Peyer's patch (tissue), 4 donors: ENCODE measurements around the gene TMEM232. TPM values are rescaled to one million over a fixed set of nuclear protein-coding genes. Genes with fewer than 3 reads are reported as not detected.

Experiments used
- DNase-seq, 3 donors: peaks; one replicate each; pipeline ENCODE4 v3.0.0-alpha.2; 2017 to 2019
- H3K27ac ChIP-seq, 4 donors: fragments of 200-600 bp; sonication (generic); one replicate each; pipeline ENCODE4 v1.5.1; 2016 to 2019
- H3K27me3 ChIP-seq, 2 donors: fragments of 200-600 bp; sonication (generic); one replicate each; pipeline ENCODE4 v1.5.1; 2019
- H3K36me3 ChIP-seq, 3 donors: fragments of 200-600 bp; sonication (generic); one replicate each; pipeline ENCODE4 v1.5.1; 2016 to 2019
- H3K4me1 ChIP-seq, 4 donors: fragments of 200-600 bp; sonication (generic); one replicate each; pipeline ENCODE4 v1.5.1; 2016 to 2019
- H3K4me3 ChIP-seq, 4 donors: fragments of 200-600 bp; sonication (generic); 1 replicate in 3 of 4; 2 replicates in 1 of 4; pipeline ENCODE4 v1.5.1; 2016 to 2019; ENCODE audit warnings: mild to moderate bottlenecking in 1 of 4
- H3K9me3 ChIP-seq, 4 donors: fragments of 200-600 bp; sonication (generic); one replicate each; pipeline ENCODE4 v1.5.1; 2016 to 2019; ENCODE audit warnings: mild to moderate bottlenecking in 1 of 4
- POLR2A ChIP-seq, 2 donors: fragments of 450-650 bp; IDR thresholded peaks; one replicate each; pipeline ENCODE4 v1.5.1; 2017; ENCODE audit warnings: antibody characterized with exemption in 2 of 2, mild to moderate bottlenecking in 2 of 2, moderate library complexity in 2 of 2
- total RNA-seq, 4 donors: library from RNA; depleted of rRNA; stranded (reverse); fragments of >200 nt; gene quantifications; one replicate each; pipeline ENCODE4 v1.1.0, GENCODE V29; 2016
- TF ChIP-seq, protein P1 (sequence below), 6 experiments: fragments of 450-650 bp in 4 of 6; fragments of 200-600 bp in 2 of 6; sonication (generic) in 1 of 6; IDR thresholded peaks; one replicate each; pipeline ENCODE4 v1.5.1; 2017 to 2019; ENCODE audit warnings: antibody characterized with exemption in 6 of 6, mild to moderate bottlenecking in 3 of 6, moderate library complexity in 1 of 6

The TMEM232 gene
- total RNA-seq, 4 donors from 2014 or later, result 1.1 to 5.5 (median 3.3) TPM

DNA sequence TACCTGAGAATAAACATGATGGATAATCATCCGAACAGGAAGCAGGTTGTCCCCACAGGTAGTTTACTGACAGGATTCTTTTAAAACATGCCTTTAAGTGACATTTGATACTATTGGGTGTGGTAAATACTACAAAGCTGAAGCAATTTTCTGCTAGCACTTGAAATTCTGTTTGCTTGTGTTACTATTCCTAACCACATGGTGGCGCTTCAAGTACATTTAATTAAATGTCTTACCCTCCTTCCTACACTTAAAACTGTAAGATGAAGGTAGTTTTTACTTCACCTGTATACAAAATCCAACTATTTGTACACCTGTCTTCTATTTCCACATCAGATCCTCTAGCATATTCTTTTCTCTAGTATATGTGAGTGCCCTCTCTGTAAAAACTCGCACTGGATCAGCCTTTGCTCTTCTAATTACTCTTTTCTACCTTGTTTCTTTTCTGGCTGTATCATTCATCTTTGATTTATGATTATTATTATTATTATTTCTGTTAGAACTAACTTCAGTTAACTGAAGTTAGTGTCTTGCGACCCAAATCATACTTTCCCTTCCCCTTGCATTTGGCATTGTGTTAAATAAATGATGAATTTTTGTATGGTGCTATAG is 30.8 kb upstream of the TMEM232 start:
- H3K4me3 ChIP-seq, result no peak overlapping the region
- peaks cover 0 to 56% (median 3%) of the 10 kb centered on the region in 3 donors for H3K36me3 ChIP-seq
- no peak for TF ChIP-seq POLR2A (IDR thresholded peaks at IDR 0.05)
- TF ChIP-seq, protein P1, sequence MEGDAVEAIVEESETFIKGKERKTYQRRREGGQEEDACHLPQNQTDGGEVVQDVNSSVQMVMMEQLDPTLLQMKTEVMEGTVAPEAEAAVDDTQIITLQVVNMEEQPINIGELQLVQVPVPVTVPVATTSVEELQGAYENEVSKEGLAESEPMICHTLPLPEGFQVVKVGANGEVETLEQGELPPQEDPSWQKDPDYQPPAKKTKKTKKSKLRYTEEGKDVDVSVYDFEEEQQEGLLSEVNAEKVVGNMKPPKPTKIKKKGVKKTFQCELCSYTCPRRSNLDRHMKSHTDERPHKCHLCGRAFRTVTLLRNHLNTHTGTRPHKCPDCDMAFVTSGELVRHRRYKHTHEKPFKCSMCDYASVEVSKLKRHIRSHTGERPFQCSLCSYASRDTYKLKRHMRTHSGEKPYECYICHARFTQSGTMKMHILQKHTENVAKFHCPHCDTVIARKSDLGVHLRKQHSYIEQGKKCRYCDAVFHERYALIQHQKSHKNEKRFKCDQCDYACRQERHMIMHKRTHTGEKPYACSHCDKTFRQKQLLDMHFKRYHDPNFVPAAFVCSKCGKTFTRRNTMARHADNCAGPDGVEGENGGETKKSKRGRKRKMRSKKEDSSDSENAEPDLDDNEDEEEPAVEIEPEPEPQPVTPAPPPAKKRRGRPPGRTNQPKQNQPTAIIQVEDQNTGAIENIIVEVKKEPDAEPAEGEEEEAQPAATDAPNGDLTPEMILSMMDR (IDR thresholded peaks at IDR 0.05), result peak; percentile 23 to 74 (median 69)
- no peak for DNase-seq
- no peaks in the 10 kb centered on the region for H3K9me3 ChIP-seq
- no peaks in the 10 kb centered on the region for H3K27me3 ChIP-seq
- no peak overlapping the region for H3K27ac ChIP-seq
- no peaks in the 10 kb centered on the region for H3K4me1 ChIP-seq

GRCh38 chr5:110754181-110754580 is 27.7 kb upstream of the TMEM232 start:
- no peaks in the 10 kb centered on the region for H3K4me1 ChIP-seq
- H3K4me3 ChIP-seq, result no peak overlapping the region
- TF ChIP-seq POLR2A (IDR thresholded peaks at IDR 0.05), result no peak
- TF ChIP-seq, protein P1 (IDR thresholded peaks at IDR 0.05), result no peak
- H3K27ac ChIP-seq, result no peak overlapping the region
- H3K36me3 ChIP-seq, result peaks cover 0 to 40% (median 0%) of the 10 kb centered on the region in 3 donors
- no peaks in the 10 kb centered on the region for H3K9me3 ChIP-seq
- DNase-seq, result no peak
- H3K27me3 ChIP-seq, result no peaks in the 10 kb centered on the region

GRCh38 chr5:110753600-110753999 is 27.1 kb upstream of the TMEM232 start:
- Histone ChIP-seq H3K9me3 (no peaks in the 10 kb centered on the region), H3K27me3 (no peaks in the 10 kb centered on the region), H3K36me3 (peaks cover 0 to 38% (median 0%) of the 10 kb centered on the region in 3 donors), H3K4me3 (no peak overlapping the region), H3K4me1 (no peaks in the 10 kb centered on the region), H3K27ac (no peak overlapping the region)
- no peak for DNase-seq
- TF ChIP-seq POLR2A (IDR thresholded peaks at IDR 0.05), result no peak
- TF ChIP-seq, protein P1 (IDR thresholded peaks at IDR 0.05), result no peak

- Histone ChIP-seq H3K36me3 (peaks cover 0 to 38% (median 0%) of the 10 kb centered on the region in 3 donors), H3K4me1 (no peaks in the 10 kb centered on the region), H3K9me3 (no peaks in the 10 kb centered on the region), H3K27me3 (no peaks in the 10 kb centered on the region), H3K4me3 (no peak overlapping the region), H3K27ac (no peak overlapping the region)
- no peak for DNase-seq
- TF ChIP-seq, protein P1 (IDR thresholded peaks at IDR 0.05), result no peak
- no peak for TF ChIP-seq POLR2A (IDR thresholded peaks at IDR 0.05)
Measured at GRCh38 chr5:110752953-110753352, 26.5 kb upstream of the TMEM232 start.

DNA sequence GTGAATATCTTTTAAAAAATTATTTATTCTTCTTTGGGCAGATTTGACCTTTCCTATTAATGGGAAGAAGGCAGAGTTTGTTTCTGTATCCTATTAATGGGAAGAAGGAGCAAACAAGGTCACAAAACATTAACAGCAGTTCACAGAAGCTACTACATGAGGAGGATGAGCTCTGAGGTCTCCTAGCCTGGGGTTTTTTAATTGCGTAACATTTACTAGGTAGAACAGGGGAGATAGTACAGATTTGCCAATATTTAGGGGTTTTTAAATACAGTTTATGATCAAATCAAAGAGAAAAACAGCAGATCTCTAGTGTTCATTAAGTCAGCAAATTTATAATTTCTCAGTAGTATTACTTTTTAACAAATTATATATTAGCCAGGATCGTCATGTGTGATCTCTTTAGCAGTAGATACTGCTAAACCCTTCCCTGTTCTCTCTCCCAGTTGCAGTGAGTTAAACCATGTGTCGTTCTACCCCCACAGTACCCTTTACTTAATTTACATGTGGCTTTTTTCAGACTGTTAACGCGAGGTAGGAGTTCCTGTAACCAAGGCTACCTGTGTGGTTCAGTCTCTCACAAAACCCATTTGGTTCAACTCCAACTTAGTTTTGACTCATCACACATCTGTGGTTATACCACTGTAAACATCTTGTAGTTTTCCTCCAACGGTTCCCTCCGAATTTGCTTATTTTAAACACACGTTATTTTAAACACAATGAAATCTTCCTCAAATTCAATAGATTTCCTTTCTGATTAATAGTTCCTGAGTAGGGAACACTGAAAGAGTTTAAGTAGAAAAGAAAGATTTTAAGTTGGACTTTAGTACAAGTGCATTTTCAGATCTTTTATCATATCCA is 25.7 kb upstream of the TMEM232 start:
- H3K4me1 ChIP-seq, result no peaks in the 10 kb centered on the region
- no peak for DNase-seq
- no peak for TF ChIP-seq POLR2A (IDR thresholded peaks at IDR 0.05)
- TF ChIP-seq, protein P1 (IDR thresholded peaks at IDR 0.05), result no peak
- H3K27me3 ChIP-seq, result no peaks in the 10 kb centered on the region
- H3K36me3 ChIP-seq, result peaks cover 0 to 45% (median 0%) of the 10 kb centered on the region in 3 donors
- H3K4me3 ChIP-seq, result no peak overlapping the region
- no peaks in the 10 kb centered on the region for H3K9me3 ChIP-seq
- no peak overlapping the region for H3K27ac ChIP-seq
